IMR-90 (cell line): ENCODE data around the gene CHORDC1. TPM values are rescaled to one million over a fixed set of nuclear protein-coding genes. Genes with fewer than 3 reads are reported as not detected.

Source experiments
- ATAC-seq: fragments of 200-7000 bp; cut with Tn5 transposase; 2 replicates; pipeline ENCODE4 v1.9.1; 2020; ENCODE audit warnings: low read depth, mild to moderate bottlenecking, moderate library complexity
- BruUV-seq: library from RNA; stranded (reverse); fragments of 400-500 nt; replicated peaks from 2 replicates; lab custom pipeline; 2021; lab: Mats Ljungman, UMichigan
- CTCF ChIA-PET: fragments of 300-600 bp; formaldehyde crosslinking; extraction: SDS; loops from one replicate; lab custom pipeline; 2021; ENCODE audit warnings: antibody characterized with exemption; lab: Yijun Ruan, JAX
- POLR2A ChIA-PET: fragments of 300-600 bp; sonication (Branson Sonifier 250); formaldehyde crosslinking; loops from one replicate; lab custom pipeline; 2022; ENCODE audit warnings: antibody characterized with exemption; ENCODE audit not compliant: unreplicated experiment; lab: Charles Lee
- DNase-seq: peaks from one replicate; pipeline ENCODE4 v3.0.0; 2013
- H2AFZ ChIP-seq: replicated peaks from 2 replicates; pipeline ENCODE3; 2013; ENCODE audit warnings: low read length, mild to moderate bottlenecking; ENCODE audit not compliant: poor library complexity
- H2AK5ac ChIP-seq: 2 replicates; pipeline ENCODE4 v1.6.1; 2013; ENCODE audit warnings: low read depth, low read length, inconsistent platforms
- H2AK9ac ChIP-seq: replicated peaks from 2 replicates; pipeline ENCODE3; 2013; ENCODE audit warnings: mild to moderate bottlenecking, low read depth, low read length, moderate library complexity; ENCODE audit not compliant: poor library complexity
- H2BK120ac ChIP-seq: 2 replicates; pipeline ENCODE4 v1.6.1; 2013; ENCODE audit warnings: low read depth, low read length, inconsistent platforms
- H2BK15ac ChIP-seq: 3 replicates; pipeline ENCODE4 v1.6.1; 2013; ENCODE audit warnings: low read depth, low read length, inconsistent platforms
- H2BK20ac ChIP-seq: 2 replicates; pipeline ENCODE4 v1.6.1; 2013; ENCODE audit warnings: low read depth, mild to moderate bottlenecking, inconsistent platforms, low read length, moderate library complexity
- H2BK5ac ChIP-seq: 2 replicates; pipeline ENCODE4 v1.6.1; 2013; ENCODE audit warnings: mild to moderate bottlenecking, low read depth, low read length, inconsistent platforms; ENCODE audit not compliant: poor library complexity, severe bottlenecking
- H3K14ac ChIP-seq: replicated peaks from 2 replicates; pipeline ENCODE4 v1.6.1; 2013; ENCODE audit warnings: low read depth, low read length, inconsistent platforms
- H3K18ac ChIP-seq: 2 replicates; pipeline ENCODE4 v1.6.1; 2013; ENCODE audit warnings: low read depth, low read length, control low read depth
- H3K23ac ChIP-seq: 2 replicates; pipeline ENCODE4 v1.6.1; 2013; ENCODE audit warnings: low read depth, low read length, inconsistent platforms
- H3K27ac ChIP-seq: 2 replicates; pipeline ENCODE4 v1.5.1; 2013; ENCODE audit warnings: mild to moderate bottlenecking, control low read depth, low read length; ENCODE audit not compliant: insufficient read depth
- H3K27me3 ChIP-seq: 2 replicates; pipeline ENCODE4 v1.6.1; 2013; ENCODE audit warnings: low read length; ENCODE audit not compliant: control insufficient read depth, insufficient read depth
- H3K36me3 ChIP-seq: 2 replicates; pipeline ENCODE4 v1.6.1; 2013; ENCODE audit warnings: low read length, mixed read lengths; ENCODE audit not compliant: control insufficient read depth, insufficient read depth
- H3K4ac ChIP-seq: 2 replicates; pipeline ENCODE4 v1.6.1; 2013; ENCODE audit warnings: low read depth, low read length, inconsistent platforms
- H3K4me1 ChIP-seq: 2 replicates; pipeline ENCODE4 v1.6.1; 2013; ENCODE audit warnings: low read length, mixed read lengths; ENCODE audit not compliant: control insufficient read depth, insufficient read depth
- H3K4me2 ChIP-seq: 2 replicates; pipeline ENCODE4 v1.6.1; 2013; ENCODE audit warnings: low read depth, mild to moderate bottlenecking, control low read depth, low read length, moderate library complexity
- H3K4me3 ChIP-seq: 2 replicates; pipeline ENCODE4 v1.5.1; 2013; ENCODE audit warnings: low read depth, mild to moderate bottlenecking, control low read depth, low read length, moderate library complexity; ENCODE audit not compliant: insufficient read depth
- H3K56ac ChIP-seq: 2 replicates; pipeline ENCODE4 v1.6.1; 2013; ENCODE audit warnings: low read length, inconsistent platforms; ENCODE audit not compliant: insufficient read depth; ENCODE audit errors: extremely low read depth
- H3K79me1 ChIP-seq, 2 experiments: 2 replicates each; pipeline ENCODE4 v1.6.1; 2013; ENCODE audit warnings: low read length in 2 of 2, inconsistent platforms in 1 of 2, low read depth in 1 of 2
- H3K9ac ChIP-seq: 2 replicates; pipeline ENCODE4 v1.6.1; 2013; ENCODE audit warnings: low read depth, low read length, control low read depth
- H3K9me1 ChIP-seq: 2 replicates; pipeline ENCODE4 v1.6.1; 2013; ENCODE audit warnings: low read length, inconsistent platforms; ENCODE audit not compliant: insufficient read depth
- H3K9me3 ChIP-seq: 2 replicates; pipeline ENCODE4 v1.6.1; 2013; ENCODE audit warnings: low read length; ENCODE audit not compliant: control insufficient read depth, insufficient read depth
- H4K20me1 ChIP-seq: 2 replicates; pipeline ENCODE4 v1.6.1; 2013; ENCODE audit warnings: low read length, inconsistent platforms; ENCODE audit not compliant: insufficient read depth
- H4K5ac ChIP-seq: 2 replicates; pipeline ENCODE4 v1.6.1; 2013; ENCODE audit warnings: mild to moderate bottlenecking, low read depth, low read length, control low read depth
- H4K8ac ChIP-seq, 2 experiments: 2 replicates each; pipeline ENCODE4 v1.6.1; 2013; ENCODE audit warnings: low read depth in 2 of 2, low read length in 2 of 2, control low read depth in 1 of 2, inconsistent platforms in 1 of 2
- H4K91ac ChIP-seq: 2 replicates; pipeline ENCODE4 v1.6.1; 2013; ENCODE audit warnings: low read depth, low read length, inconsistent platforms; ENCODE audit not compliant: insufficient read depth
- BHLHE40 ChIP-seq: fragments of 150-350 bp; IDR thresholded peaks from 2 replicates; pipeline ENCODE4 v1.6.1; 2016; ENCODE audit warnings: mild to moderate bottlenecking, low read depth, low read length
- CEBPB ChIP-seq: IDR thresholded peaks from 2 replicates; pipeline ENCODE4 v1.6.1; 2012; ENCODE audit warnings: low read depth, low read length, improper control_type of control experiment
- MXI1 ChIP-seq: IDR thresholded peaks from 2 replicates; pipeline ENCODE4 v1.6.1; 2012; ENCODE audit warnings: low read depth, mild to moderate bottlenecking, low read length, moderate library complexity, borderline replicate concordance
- RCOR1 ChIP-seq: IDR thresholded peaks from 2 replicates; pipeline ENCODE4 v1.6.1; 2012; ENCODE audit warnings: mild to moderate bottlenecking, low read length, improper control_type of control experiment; ENCODE audit not compliant: insufficient replicate concordance
- WGBS, 2 experiments: methylation state at CpG; one replicate each; pipeline versions ENCODE4 v1.1.5 to v1.1.7; 2013; ENCODE audit warnings: missing lambda C conversion rate in 2 of 2; ENCODE audit not compliant: insufficient read length in 1 of 2; ENCODE audit errors: extremely low coverage in 2 of 2; 5-methylcytosine and 5-hydroxymethylcytosine counted together
- dilution Hi-C: fragments of 300-500 bp; cut with HindIII; formaldehyde crosslinking; loops from one replicate; pipeline ENCODE4 v1.14.3; 2018; ENCODE audit warnings: low sequenced_read_pairs; ENCODE audit not compliant: unreplicated experiment
- in situ Hi-C: fragments of 300-500 bp; cut with MboI; formaldehyde crosslinking; loops from 3 replicates; pipeline ENCODE4 v1.14.3; 2019; ENCODE audit warnings: low sequenced_read_pairs, inconsistent platforms, mixed read lengths
- intact Hi-C: fragments of 100-400 bp; cut with micrococcal nuclease; formaldehyde crosslinking; loops from 2 replicates; pipeline ENCODE4 v1.10.0; 2022
- polyA plus RNA-seq, 3 experiments: library from polyadenylated mRNA; depleted of rRNA; stranded (reverse); fragments of >200 nt; gene quantifications; 2 replicates each; pipeline ENCODE4 v1.2.3, GENCODE V29; 2012; ENCODE audit warnings: low replicate concordance in 1 of 3
- total RNA-seq: library from RNA; depleted of rRNA; stranded (reverse); fragments of >200 nt; gene quantifications from 2 replicates; pipeline ENCODE4 v1.2.3, GENCODE V29; 2012
- TF ChIP-seq, protein P1 (sequence below): fragments of 150-350 bp; IDR thresholded peaks from 2 replicates; pipeline ENCODE4 v1.6.1; 2016; ENCODE audit warnings: low read depth, mild to moderate bottlenecking, low read length, moderate library complexity, borderline replicate concordance

The CHORDC1 gene
- total and polyA plus RNA-seq, 2 of the 4 experiments (the other 2 are of a cell fraction): 26.9 to 51.4 TPM

DNA sequence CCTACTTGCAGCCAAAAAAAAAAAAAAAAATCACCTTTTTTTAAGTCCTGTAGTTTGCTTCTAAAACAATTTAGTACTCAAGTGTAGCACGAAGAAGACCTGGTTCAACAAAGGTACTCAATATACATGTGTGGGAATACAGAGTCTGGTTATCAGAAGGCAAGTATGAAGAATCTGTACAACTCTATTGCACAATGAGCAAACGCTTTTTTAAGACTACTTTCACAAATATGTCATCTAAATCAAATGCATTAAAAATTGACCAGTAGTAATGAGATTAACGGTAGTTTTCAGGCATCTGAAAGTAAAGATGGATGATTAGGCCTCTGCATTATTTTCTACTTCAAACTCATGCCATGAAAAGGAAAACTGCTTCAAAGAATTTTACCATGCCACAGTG lies 9.5 kb downstream of the CHORDC1 start:
- H2BK120ac ChIP-seq: no peak overlapping the region
- H3K79me1 ChIP-seq: peaks cover 13 to 28% of the 10 kb centered on the region in 2 experiments
- H4K5ac ChIP-seq: no peak overlapping the region
- H3K9me3 ChIP-seq: no peaks in the 10 kb centered on the region
- H2AK5ac ChIP-seq: no peak overlapping the region
- WGBS, 2 experiments: no CpG with 5 or more reads among the region's 3 CpGs
- no peak overlapping the region for H3K23ac ChIP-seq
- H3K4me2 ChIP-seq: no peak overlapping the region
- no peak overlapping the region for H4K91ac ChIP-seq
- no peaks in the 10 kb centered on the region; the same call in none of the 2 replicates for H3K9me1 ChIP-seq
- CTCF ChIA-PET: interaction anchor here (1.9 kb wide), 1 partner anchor 8 kb away, joined by 8 read pairs; no protein-coding TSS in a partner anchor
- H3K14ac ChIP-seq: no peak overlapping the region
- no peak overlapping the region for H2AFZ ChIP-seq
- dilution Hi-C loops (no loop called here), intact Hi-C loops (no loop called here), in situ Hi-C loops (no loop called here)
- TF ChIP-seq RCOR1 (no peak), MXI1 (no peak), CEBPB (peak; percentile 57), BHLHE40 (no peak)
- TF ChIP-seq, protein P1, sequence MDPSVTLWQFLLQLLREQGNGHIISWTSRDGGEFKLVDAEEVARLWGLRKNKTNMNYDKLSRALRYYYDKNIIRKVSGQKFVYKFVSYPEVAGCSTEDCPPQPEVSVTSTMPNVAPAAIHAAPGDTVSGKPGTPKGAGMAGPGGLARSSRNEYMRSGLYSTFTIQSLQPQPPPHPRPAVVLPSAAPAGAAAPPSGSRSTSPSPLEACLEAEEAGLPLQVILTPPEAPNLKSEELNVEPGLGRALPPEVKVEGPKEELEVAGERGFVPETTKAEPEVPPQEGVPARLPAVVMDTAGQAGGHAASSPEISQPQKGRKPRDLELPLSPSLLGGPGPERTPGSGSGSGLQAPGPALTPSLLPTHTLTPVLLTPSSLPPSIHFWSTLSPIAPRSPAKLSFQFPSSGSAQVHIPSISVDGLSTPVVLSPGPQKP: no peak
- no peak overlapping the region for H2BK15ac ChIP-seq
- no peaks in the 10 kb centered on the region for H3K27me3 ChIP-seq
- no peak overlapping the region for H3K9ac ChIP-seq
- H2BK20ac ChIP-seq: no peak overlapping the region
- H2AK9ac ChIP-seq: no peak overlapping the region
- H4K8ac ChIP-seq: no peak overlapping the region
- peaks cover 15% of the 10 kb centered on the region for H3K36me3 ChIP-seq
- no peak overlapping the region for H3K56ac ChIP-seq
- DNase-seq (no peak), ATAC-seq (no peak)
- H3K4ac ChIP-seq: no peak overlapping the region
- no peak overlapping the region for H3K4me3 ChIP-seq
- H4K20me1 ChIP-seq: peaks cover 8% of the 10 kb centered on the region
- H3K4me1 ChIP-seq: peaks cover 2% of the 10 kb centered on the region
- POLR2A ChIA-PET: no interaction called here
- no peak overlapping the region for H3K18ac ChIP-seq
- BruUV-seq: no TSS peak
- no peak overlapping the region for H3K27ac ChIP-seq
- no peak overlapping the region for H2BK5ac ChIP-seq
